MM.1S (cell line): ENCODE measurements around the gene ELF3.

Experiments used
- CTCF ChIP-seq: fragments of 300-600 bp; sonication (generic); IDR thresholded peaks from 2 replicates; pipeline ENCODE4 v1.5.1; 2016; ENCODE audit warnings: antibody characterized with exemption, low read length, mixed read lengths
- EZH2 ChIP-seq: fragments of 300-600 bp; sonication (generic); optimal IDR thresholded peaks from 2 replicates; pipeline ENCODE3; 2017; ENCODE audit warnings: low read depth, mild to moderate bottlenecking, antibody characterized with exemption, low read length, mixed read lengths
- EZH2phosphoT487 ChIP-seq: fragments of 300-600 bp; sonication (generic); IDR thresholded peaks from 2 replicates; pipeline ENCODE4 v1.6.1; 2018; ENCODE audit warnings: antibody characterized with exemption, low read length

GRCh38 chr1:202034683-202035462, 24.5 kb downstream of the ELF3 start:
- TF ChIP-seq CTCF = no peak
- TF ChIP-seq EZH2 = no peak
- TF ChIP-seq EZH2phosphoT487 = no peak
